WTC11 (cell line): ENCODE data around the gene NRBP1.

ENCODE experiments used
- CBFB ChIP-seq: sonication (generic); formaldehyde crosslinking; IDR thresholded peaks from 2 replicates; pipeline ENCODE4 v1.8.1; 2022; ENCODE audit warnings: mild to moderate bottlenecking, low read depth, missing genetic modification reagents
- ETV6 ChIP-seq: sonication (generic); formaldehyde crosslinking; IDR thresholded peaks from 2 replicates; pipeline ENCODE4 v1.8.1; 2022; ENCODE audit warnings: mild to moderate bottlenecking, missing genetic modification reagents
- JUN ChIP-seq: sonication (generic); formaldehyde crosslinking; IDR thresholded peaks from 2 replicates; pipeline ENCODE4 v1.8.0; 2023; ENCODE audit warnings: mild to moderate bottlenecking, missing genetic modification reagents
- NFYB ChIP-seq: sonication (generic); formaldehyde crosslinking; conservative IDR thresholded peaks from 2 replicates; pipeline ENCODE4 v1.8.0; 2022; ENCODE audit warnings: low read depth, missing genetic modification reagents
- NR1H2 ChIP-seq: sonication (generic); formaldehyde crosslinking; IDR thresholded peaks from 2 replicates; pipeline ENCODE4 v1.9.0; 2021; ENCODE audit warnings: mild to moderate bottlenecking, moderate library complexity, missing genetic modification reagents
- NR2C2 ChIP-seq: sonication (generic); formaldehyde crosslinking; IDR thresholded peaks from 2 replicates; pipeline ENCODE4 v1.8.0; 2022; ENCODE audit warnings: mild to moderate bottlenecking, missing genetic modification reagents
- NR3C1 ChIP-seq: sonication (generic); formaldehyde crosslinking; conservative IDR thresholded peaks from 2 replicates; pipeline ENCODE4 v1.8.1; 2023; ENCODE audit warnings: low read depth, mild to moderate bottlenecking, missing genetic modification reagents
- ZNF263 ChIP-seq: sonication (generic); formaldehyde crosslinking; IDR thresholded peaks from 2 replicates; pipeline ENCODE4 v1.8.1; 2022; ENCODE audit warnings: low read depth, mild to moderate bottlenecking, moderate library complexity, missing genetic modification reagents
- TF ChIP-seq, protein P1 (sequence below): fragments of 200-600 bp; IDR thresholded peaks from 2 replicates; pipeline ENCODE4 v1.8.0; 2022; ENCODE audit warnings: antibody characterized with exemption
- TF ChIP-seq, protein P2 (sequence below): sonication (generic); formaldehyde crosslinking; IDR thresholded peaks from 2 replicates; pipeline ENCODE4 v1.8.0; 2022; ENCODE audit warnings: mild to moderate bottlenecking, missing genetic modification reagents
- TF ChIP-seq, protein P3 (sequence below): sonication (generic); formaldehyde crosslinking; IDR thresholded peaks from 2 replicates; pipeline ENCODE4 v1.8.1; 2023; ENCODE audit warnings: mild to moderate bottlenecking, missing genetic modification reagents, moderate library complexity
- TF ChIP-seq, protein P4 (sequence below): sonication (generic); formaldehyde crosslinking; IDR thresholded peaks from 2 replicates; pipeline ENCODE4 v1.8.1; 2022; ENCODE audit warnings: low read depth, missing genetic modification reagents, borderline replicate concordance
- TF ChIP-seq, protein P5 (sequence below): sonication (generic); formaldehyde crosslinking; IDR thresholded peaks from 2 replicates; pipeline ENCODE4 v1.8.0; 2022; ENCODE audit warnings: mild to moderate bottlenecking, missing genetic modification reagents
- TF ChIP-seq, protein P6 (sequence below): sonication (generic); formaldehyde crosslinking; conservative IDR thresholded peaks from 2 replicates; pipeline ENCODE4 v1.8.1; 2022; ENCODE audit warnings: mild to moderate bottlenecking, missing genetic modification reagents

DNA sequence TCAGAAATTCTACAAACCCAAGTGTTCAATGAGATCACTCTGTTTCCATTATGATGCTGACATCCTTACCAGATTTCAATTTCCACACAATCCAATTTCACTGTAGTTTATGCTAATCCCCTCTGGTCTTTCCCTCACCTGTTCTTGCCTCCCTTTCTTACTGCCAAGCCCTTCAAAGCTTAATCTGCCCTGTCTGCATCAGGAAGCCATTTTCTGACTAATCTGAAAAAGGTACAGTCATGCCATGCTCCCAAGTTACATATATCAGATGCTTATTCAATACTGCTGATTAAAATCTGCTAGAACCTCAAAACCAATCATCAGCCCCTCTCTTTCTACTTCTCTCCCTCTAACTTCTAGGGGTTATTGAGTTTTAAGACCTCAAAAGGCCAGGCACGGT lies 22.7 kb downstream of the NRBP1 start:
- TF ChIP-seq, protein P1, sequence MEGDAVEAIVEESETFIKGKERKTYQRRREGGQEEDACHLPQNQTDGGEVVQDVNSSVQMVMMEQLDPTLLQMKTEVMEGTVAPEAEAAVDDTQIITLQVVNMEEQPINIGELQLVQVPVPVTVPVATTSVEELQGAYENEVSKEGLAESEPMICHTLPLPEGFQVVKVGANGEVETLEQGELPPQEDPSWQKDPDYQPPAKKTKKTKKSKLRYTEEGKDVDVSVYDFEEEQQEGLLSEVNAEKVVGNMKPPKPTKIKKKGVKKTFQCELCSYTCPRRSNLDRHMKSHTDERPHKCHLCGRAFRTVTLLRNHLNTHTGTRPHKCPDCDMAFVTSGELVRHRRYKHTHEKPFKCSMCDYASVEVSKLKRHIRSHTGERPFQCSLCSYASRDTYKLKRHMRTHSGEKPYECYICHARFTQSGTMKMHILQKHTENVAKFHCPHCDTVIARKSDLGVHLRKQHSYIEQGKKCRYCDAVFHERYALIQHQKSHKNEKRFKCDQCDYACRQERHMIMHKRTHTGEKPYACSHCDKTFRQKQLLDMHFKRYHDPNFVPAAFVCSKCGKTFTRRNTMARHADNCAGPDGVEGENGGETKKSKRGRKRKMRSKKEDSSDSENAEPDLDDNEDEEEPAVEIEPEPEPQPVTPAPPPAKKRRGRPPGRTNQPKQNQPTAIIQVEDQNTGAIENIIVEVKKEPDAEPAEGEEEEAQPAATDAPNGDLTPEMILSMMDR = no peak
- no peak for TF ChIP-seq NR3C1 (CRISPR knock-in tag)
- TF ChIP-seq ZNF263 (CRISPR knock-in tag) = no peak
- TF ChIP-seq JUN = no peak
- TF ChIP-seq, protein P2, sequence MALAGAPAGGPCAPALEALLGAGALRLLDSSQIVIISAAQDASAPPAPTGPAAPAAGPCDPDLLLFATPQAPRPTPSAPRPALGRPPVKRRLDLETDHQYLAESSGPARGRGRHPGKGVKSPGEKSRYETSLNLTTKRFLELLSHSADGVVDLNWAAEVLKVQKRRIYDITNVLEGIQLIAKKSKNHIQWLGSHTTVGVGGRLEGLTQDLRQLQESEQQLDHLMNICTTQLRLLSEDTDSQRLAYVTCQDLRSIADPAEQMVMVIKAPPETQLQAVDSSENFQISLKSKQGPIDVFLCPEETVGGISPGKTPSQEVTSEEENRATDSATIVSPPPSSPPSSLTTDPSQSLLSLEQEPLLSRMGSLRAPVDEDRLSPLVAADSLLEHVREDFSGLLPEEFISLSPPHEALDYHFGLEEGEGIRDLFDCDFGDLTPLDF = no peak
- no peak for TF ChIP-seq NFYB (CRISPR knock-in tag)
- no peak for TF ChIP-seq CBFB
- TF ChIP-seq NR2C2 (CRISPR knock-in tag) = no peak
- TF ChIP-seq, protein P3, sequence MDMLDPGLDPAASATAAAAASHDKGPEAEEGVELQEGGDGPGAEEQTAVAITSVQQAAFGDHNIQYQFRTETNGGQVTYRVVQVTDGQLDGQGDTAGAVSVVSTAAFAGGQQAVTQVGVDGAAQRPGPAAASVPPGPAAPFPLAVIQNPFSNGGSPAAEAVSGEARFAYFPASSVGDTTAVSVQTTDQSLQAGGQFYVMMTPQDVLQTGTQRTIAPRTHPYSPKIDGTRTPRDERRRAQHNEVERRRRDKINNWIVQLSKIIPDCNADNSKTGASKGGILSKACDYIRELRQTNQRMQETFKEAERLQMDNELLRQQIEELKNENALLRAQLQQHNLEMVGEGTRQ = no peak
- TF ChIP-seq, protein P4, sequence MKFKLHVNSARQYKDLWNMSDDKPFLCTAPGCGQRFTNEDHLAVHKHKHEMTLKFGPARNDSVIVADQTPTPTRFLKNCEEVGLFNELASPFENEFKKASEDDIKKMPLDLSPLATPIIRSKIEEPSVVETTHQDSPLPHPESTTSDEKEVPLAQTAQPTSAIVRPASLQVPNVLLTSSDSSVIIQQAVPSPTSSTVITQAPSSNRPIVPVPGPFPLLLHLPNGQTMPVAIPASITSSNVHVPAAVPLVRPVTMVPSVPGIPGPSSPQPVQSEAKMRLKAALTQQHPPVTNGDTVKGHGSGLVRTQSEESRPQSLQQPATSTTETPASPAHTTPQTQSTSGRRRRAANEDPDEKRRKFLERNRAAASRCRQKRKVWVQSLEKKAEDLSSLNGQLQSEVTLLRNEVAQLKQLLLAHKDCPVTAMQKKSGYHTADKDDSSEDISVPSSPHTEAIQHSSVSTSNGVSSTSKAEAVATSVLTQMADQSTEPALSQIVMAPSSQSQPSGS (CRISPR knock-in tag) = no peak
- TF ChIP-seq, protein P5, sequence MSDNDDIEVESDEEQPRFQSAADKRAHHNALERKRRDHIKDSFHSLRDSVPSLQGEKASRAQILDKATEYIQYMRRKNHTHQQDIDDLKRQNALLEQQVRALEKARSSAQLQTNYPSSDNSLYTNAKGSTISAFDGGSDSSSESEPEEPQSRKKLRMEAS (CRISPR knock-in tag) = no peak
- TF ChIP-seq ETV6 = no peak
- TF ChIP-seq, protein P6, sequence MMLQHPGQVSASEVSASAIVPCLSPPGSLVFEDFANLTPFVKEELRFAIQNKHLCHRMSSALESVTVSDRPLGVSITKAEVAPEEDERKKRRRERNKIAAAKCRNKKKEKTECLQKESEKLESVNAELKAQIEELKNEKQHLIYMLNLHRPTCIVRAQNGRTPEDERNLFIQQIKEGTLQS = no peak
- no peak for TF ChIP-seq NR1H2 (CRISPR knock-in tag)
